ENCODE data around the gene CCL4. TPM values are rescaled to one million over a fixed set of nuclear protein-coding genes. Genes with fewer than 3 reads are reported as not detected.
A peak's percentile ranks its signal among the peaks of the same experiment; 100 is the strongest.

The CCL4 gene
- total and polyA plus RNA-seq, 8 donors, result 1.6 to 10.7 (median 8.1) TPM; not detected in 2

- DNase-seq, result peak in 1 of 2 donors; percentile 80
- no peak overlapping the region for H3K4me3 ChIP-seq
- 50 to 55% (median 50%) methylated on average over 4 of the region's 4 CpGs for WGBS, 5 donors
- H3K27ac ChIP-seq, result no peak overlapping the region
- no peaks in the 10 kb centered on the region for H3K36me3 ChIP-seq
- no peak for TF ChIP-seq CTCF (IDR thresholded peaks at IDR 0.05)
- TF ChIP-seq POLR2AphosphoS5 (IDR thresholded peaks at IDR 0.05), result no peak
- TF ChIP-seq EP300 (IDR thresholded peaks at IDR 0.05), result no peak
- no peak for TF ChIP-seq POLR2A (IDR thresholded peaks at IDR 0.05)
- intact Hi-C loops (cut with DNase I; ENCODE audit: low total_unique reads), result no loop called here
- no peaks in the 10 kb centered on the region for H3K4me1 ChIP-seq
- peaks cover 0 to 12% (median 0%) of the 10 kb centered on the region in 3 donors for H3K27me3 ChIP-seq
- H3K9me3 ChIP-seq, result no peaks in the 10 kb centered on the region
Observed at GRCh38 chr17:36133602-36134236, 30.1 kb downstream of the CCL4 start.

- H3K27ac ChIP-seq, result no peak overlapping the region
- intact Hi-C loops (cut with DNase I; ENCODE audit: low total_unique reads), result no loop called here
- no peaks in the 10 kb centered on the region for H3K4me1 ChIP-seq
- no peak overlapping the region for H3K4me3 ChIP-seq
- no peaks in the 10 kb centered on the region for H3K9me3 ChIP-seq
- 73 to 89% (median 82%) methylated on average over 4 of the region's 4 CpGs for WGBS, 5 donors
- DNase-seq, result no peak
- peaks cover 0 to 15% (median 0%) of the 10 kb centered on the region in 3 donors for H3K27me3 ChIP-seq
- TF ChIP-seq CTCF (IDR thresholded peaks at IDR 0.05), result no peak
- TF ChIP-seq EP300 (IDR thresholded peaks at IDR 0.05), result no peak
- TF ChIP-seq POLR2A (IDR thresholded peaks at IDR 0.05), result no peak
- no peak for TF ChIP-seq POLR2AphosphoS5 (IDR thresholded peaks at IDR 0.05)
- H3K36me3 ChIP-seq, result no peaks in the 10 kb centered on the region
Observed at GRCh38 chr17:36135465-36135864, 31.8 kb downstream of the CCL4 start.

- Histone ChIP-seq H3K4me3 (no peak overlapping the region), H3K9me3 (no peaks in the 10 kb centered on the region), H3K36me3 (no peaks in the 10 kb centered on the region), H3K27me3 (peaks cover 0 to 19% (median 0%) of the 10 kb centered on the region in 3 donors), H3K4me1 (no peaks in the 10 kb centered on the region), H3K27ac (no peak overlapping the region)
- DNase-seq, result peak in 1 of 2 donors; percentile 29
- TF ChIP-seq EP300 (IDR thresholded peaks at IDR 0.05), result no peak
- no peak for TF ChIP-seq POLR2AphosphoS5 (IDR thresholded peaks at IDR 0.05)
- no peak for TF ChIP-seq POLR2A (IDR thresholded peaks at IDR 0.05)
- no peak for TF ChIP-seq CTCF (IDR thresholded peaks at IDR 0.05)
- 43 to 56% (median 45%) methylated on average over 1 of the region's 1 CpG for WGBS, 5 donors
- intact Hi-C loops (cut with DNase I; ENCODE audit: low total_unique reads), result no loop called here
Observed at GRCh38 chr17:36136036-36136435, 32.4 kb downstream of the CCL4 start.

- no peaks in the 10 kb centered on the region for H3K9me3 ChIP-seq
- 32 to 63% (median 53%) methylated on average over 1 of the region's 1 CpG for WGBS, 5 donors
- TF ChIP-seq CTCF (IDR thresholded peaks at IDR 0.05) (no peak), POLR2AphosphoS5 (IDR thresholded peaks at IDR 0.05) (no peak), EP300 (IDR thresholded peaks at IDR 0.05) (no peak), POLR2A (IDR thresholded peaks at IDR 0.05) (no peak)
- H3K4me1 ChIP-seq, result no peaks in the 10 kb centered on the region
- H3K4me3 ChIP-seq, result no peak overlapping the region
- H3K36me3 ChIP-seq, result no peaks in the 10 kb centered on the region
- DNase-seq, result no peak
- peaks cover 0 to 22% (median 0%) of the 10 kb centered on the region in 3 donors for H3K27me3 ChIP-seq
- intact Hi-C loops (cut with DNase I; ENCODE audit: low total_unique reads), result no loop called here
- H3K27ac ChIP-seq, result no peak overlapping the region
Observed at GRCh38 chr17:36136439-36136838, 32.8 kb downstream of the CCL4 start.
